HG03442 (cell line): Measurements from ENCODE around the gene USP17L17.
"Not testable (repeated sequence)": the region's sequence is repeated elsewhere in the genome, so short reads cannot be mapped to it uniquely, and the experiment has no call there.

Experiments
- ATAC-seq: cut with Tn5 transposase; IDR thresholded peaks from one replicate; pipeline ENCODE4 v1.9.1; 2021; ENCODE audit warnings: mild to moderate bottlenecking, moderate library complexity; ENCODE audit not compliant: unreplicated experiment

The USP17L17 gene, protein sequence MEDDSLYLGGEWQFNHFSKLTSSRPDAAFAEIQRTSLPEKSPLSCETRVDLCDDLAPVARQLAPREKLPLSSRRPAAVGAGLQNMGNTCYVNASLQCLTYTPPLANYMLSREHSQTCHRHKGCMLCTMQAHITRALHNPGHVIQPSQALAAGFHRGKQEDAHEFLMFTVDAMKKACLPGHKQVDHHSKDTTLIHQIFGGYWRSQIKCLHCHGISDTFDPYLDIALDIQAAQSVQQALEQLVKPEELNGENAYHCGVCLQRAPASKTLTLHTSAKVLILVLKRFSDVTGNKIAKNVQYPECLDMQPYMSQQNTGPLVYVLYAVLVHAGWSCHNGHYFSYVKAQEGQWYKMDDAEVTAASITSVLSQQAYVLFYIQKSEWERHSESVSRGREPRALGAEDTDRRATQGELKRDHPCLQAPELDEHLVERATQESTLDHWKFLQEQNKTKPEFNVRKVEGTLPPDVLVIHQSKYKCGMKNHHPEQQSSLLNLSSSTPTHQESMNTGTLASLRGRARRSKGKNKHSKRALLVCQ

GRCh38 chr4:9243579-9243978, at the start of gene USP17L17:
Gene USP17L17 (plus strand): TSS chr4:9243879. CDS start chr4:9243879, 0 bp downstream.
- ATAC-seq, result not testable (repeated sequence)

GRCh38 chr4:9210357-9210756, 33.3 kb upstream of the USP17L17 start, which contains the start of gene USP17L10:
Gene USP17L10 (plus strand): TSS chr4:9210657. CDS start chr4:9210657, 0 bp downstream.
- ATAC-seq, result not testable (repeated sequence)

GRCh38 chr4:9214701-9215100, 29.0 kb upstream of the USP17L17 start:
- ATAC-seq, result not testable (repeated sequence)

DNA sequence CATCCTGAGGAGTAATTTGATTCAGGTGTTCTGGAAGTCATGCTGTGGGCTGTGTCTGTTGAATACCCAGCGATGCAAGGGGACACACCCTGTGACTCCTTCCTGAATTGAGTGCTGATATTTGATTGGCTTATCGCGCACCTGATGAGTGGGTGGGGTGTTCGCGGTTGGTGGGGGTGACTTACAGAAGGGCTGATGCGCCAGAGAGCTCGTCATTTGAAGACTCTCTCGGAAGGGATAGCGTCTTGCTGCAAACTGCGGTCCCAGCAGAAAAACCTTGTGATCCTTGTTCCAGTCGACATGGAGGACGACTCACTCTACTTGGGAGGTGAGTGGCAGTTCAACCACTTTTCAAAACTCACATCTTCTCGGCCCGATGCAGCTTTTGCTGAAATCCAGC, 28.6 kb upstream of the USP17L17 start, which contains the start of gene USP17L11:
TSS of gene USP17L11 (plus strand) at position 301 of the 400 bp plus-strand sequence. CDS start at position 301, 0 bp downstream.
- not testable (repeated sequence) for ATAC-seq

GRCh38 chr4:9219852-9220251, 23.8 kb upstream of the USP17L17 start, which contains the start of gene USP17L12:
Gene USP17L12 (plus strand): TSS chr4:9220152. CDS start chr4:9220152, 0 bp downstream.
- ATAC-seq, result not testable (repeated sequence)

DNA sequence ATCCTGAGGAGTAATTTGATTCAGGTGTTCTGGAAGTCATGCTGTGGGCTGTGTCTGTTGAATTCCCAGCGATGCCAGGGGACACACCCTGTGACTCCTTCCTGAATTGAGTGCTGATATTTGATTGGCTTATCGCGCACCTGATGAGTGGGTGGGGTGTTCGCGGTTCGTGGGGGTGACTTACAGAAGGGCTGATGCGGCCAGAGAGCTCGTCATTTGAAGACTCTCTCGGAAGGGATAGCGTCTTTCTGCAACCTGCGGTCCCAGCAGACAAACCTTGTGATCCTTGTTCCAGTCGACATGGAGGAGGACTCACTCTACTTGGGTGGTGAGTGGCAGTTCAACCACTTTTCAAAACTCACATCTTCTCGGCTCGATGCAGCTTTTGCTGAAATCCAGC, 19.1 kb upstream of the USP17L17 start, which contains the start of gene USP17L13:
TSS of gene USP17L13 (plus strand) at position 301 of the 400 bp plus-strand sequence. CDS start at position 301, 0 bp downstream.
- not testable (repeated sequence) for ATAC-seq

GRCh38 chr4:9230249-9230648, 13.4 kb upstream of the USP17L17 start:
- not testable (repeated sequence) for ATAC-seq

- not testable (repeated sequence) for ATAC-seq
Observed at GRCh38 chr4:9234085-9234484, 9.6 kb upstream of the USP17L17 start, which contains the start of gene USP17L15. Gene USP17L15 (plus strand): TSS chr4:9234385. CDS start chr4:9234385, 0 bp downstream.

DNA sequence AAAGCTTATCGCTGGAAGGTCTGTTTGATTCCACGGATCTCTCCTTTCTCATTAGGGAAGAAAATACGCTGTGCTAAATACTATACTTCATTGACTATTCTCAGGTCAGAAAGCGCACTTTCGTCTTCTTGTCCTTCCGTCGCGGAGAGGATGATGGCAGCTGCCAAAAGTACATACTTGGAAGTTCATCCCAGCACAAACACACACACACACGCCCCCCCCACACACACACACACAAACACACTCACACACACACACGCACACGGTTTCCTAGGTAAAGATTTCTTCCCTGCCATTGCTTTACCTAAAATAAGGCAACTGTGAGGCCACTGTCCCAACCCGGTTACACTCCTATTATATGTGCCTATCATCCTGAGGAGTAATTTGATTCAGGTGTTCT, 5.2 kb upstream of the USP17L17 start:
- ATAC-seq, result not testable (repeated sequence)

DNA sequence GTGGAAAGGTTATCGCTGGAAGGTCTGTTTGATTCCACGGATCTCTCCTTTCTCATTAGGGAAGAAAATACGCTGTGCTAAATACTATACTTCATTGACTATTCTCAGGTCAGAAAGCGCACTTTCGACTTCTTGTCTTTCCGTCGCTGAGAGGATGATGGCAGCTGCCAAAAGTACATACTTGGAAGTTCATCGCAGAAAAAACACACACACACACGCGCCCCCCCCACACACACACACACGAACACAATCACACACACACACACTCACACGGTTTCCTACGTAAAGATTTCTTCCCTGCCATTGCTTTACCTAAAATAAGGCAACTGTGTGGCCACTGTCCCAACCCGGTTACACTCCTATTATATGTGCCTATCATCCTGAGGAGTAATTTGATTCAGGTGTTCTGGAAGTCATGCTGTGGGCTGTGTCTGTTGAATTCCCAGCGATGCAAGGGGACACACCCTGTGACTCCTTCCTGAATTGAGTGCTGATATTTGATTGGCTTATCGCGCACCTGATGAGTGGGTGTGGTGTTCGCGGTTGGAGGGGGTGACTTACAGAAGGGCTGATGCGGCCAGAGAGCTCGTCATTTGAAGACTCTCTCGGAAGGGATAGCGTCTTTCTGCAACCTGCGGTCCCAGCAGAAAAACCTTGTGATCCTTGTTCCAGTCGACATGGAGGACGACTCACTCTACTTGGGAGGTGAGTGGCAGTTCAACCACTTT, 4.4 kb downstream of the USP17L17 start, which contains the start of gene USP17L18:
TSS of gene USP17L18 (plus strand) at position 678 of the 728 bp plus-strand sequence. CDS start at position 678, 0 bp downstream.
- not testable (repeated sequence) for ATAC-seq

- ATAC-seq, result not testable (repeated sequence)
Observed at GRCh38 chr4:9253078-9253477, 9.4 kb downstream of the USP17L17 start, which contains the start of gene USP17L19. Gene USP17L19 (plus strand): TSS chr4:9253378. CDS start chr4:9253378, 0 bp downstream.

- ATAC-seq, result not testable (repeated sequence)
Observed at GRCh38 chr4:9257824-9258223, 14.1 kb downstream of the USP17L17 start, which contains the start of gene USP17L20. Gene USP17L20 (plus strand): TSS chr4:9258124. CDS start chr4:9258124, 0 bp downstream.

- ATAC-seq, result not testable (repeated sequence)
Observed at GRCh38 chr4:9262572-9262971, 18.9 kb downstream of the USP17L17 start, which contains the start of gene USP17L21. Gene USP17L21 (plus strand): TSS chr4:9262872. CDS start chr4:9262872, 0 bp downstream.

DNA sequence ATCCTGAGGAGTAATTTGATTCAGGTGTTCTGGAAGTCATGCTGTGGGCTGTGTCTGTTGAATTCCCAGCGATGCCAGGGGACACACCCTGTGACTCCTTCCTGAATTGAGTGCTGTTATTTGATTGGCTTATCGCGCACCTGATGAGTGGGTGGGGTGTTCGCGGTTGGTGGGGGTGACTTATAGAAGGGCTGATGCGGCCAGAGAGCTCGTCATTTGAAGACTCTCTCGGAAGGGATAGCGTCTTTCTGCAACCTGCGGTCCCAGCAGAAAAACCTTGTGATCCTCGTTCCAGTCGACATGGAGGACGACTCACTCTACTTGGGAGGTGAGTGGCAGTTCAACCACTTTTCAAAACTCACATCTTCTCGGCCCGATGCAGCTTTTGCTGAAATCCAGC, 23.6 kb downstream of the USP17L17 start, which contains the start of gene USP17L22:
TSS of gene USP17L22 (plus strand) at position 301 of the 400 bp plus-strand sequence. CDS start at position 301, 0 bp downstream.
- not testable (repeated sequence) for ATAC-seq

GRCh38 chr4:9271719-9272118, 28.0 kb downstream of the USP17L17 start:
- ATAC-seq, result not testable (repeated sequence)
